ENCODE results near the gene UGT2A2.

Gene UGT2A2

DNA sequence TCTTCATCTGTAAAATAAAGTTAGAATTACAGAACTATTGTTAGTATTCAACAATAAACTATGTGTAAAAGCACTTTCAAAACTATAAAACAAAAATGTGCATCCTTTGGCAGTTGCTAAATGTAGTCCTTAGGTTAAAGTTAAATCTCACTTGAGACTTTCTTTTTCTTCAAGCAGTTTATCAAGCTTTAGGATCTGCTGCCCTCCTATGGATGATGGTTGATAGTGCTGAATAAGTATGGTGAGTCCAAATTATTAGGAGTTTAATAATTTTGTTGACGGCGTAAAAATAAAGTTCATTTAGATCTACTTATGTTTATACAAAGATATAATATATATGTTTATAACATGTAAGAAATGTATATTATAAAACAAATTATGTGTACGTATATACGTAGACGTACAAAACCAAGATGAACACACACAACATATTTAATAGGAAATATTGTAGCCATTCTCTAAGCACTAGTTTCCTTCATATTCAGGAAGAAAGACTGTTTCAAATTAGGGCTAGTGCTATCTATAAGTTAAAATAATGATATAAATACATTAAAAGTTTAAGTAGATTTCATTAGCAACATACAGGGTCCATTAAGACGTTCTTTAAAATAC is 22.3 kb downstream of the UGT2A2 start:
- ATAC-seq = peak; percentile 52; the same call in 2 of the 3 replicates
- no peak for TF ChIP-seq GLIS3 (CRISPR knock-in tag; IDR thresholded peaks at IDR 0.05)
- TF ChIP-seq ZFP30 (CRISPR knock-in tag; IDR thresholded peaks at IDR 0.05) = no peak
- TF ChIP-seq ZNF70 (CRISPR knock-in tag; IDR thresholded peaks at IDR 0.05) = no peak
- no peak for TF ChIP-seq OSR1 (CRISPR knock-in tag; IDR thresholded peaks at IDR 0.05)

DNA sequence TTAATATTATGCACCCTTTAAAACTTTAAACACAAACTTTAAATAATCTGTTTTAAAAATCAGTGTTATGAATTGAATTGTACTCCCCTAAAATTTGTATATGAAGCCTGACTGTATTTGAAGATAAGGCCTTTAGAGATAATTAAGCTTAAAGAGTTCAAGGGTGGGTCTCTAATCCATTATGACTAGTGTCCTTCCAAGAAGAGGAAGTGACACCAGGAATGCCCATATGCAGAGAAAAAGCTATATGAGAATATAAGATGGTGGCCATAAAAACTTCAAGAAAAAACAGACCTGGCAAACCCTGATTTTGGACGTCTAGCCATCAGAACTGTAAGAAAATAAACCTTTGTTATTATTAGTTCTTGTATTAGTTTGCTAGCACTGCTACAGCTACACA is 29.0 kb downstream of the UGT2A2 start:
- no peak for ATAC-seq
- TF ChIP-seq ARNTL (CRISPR knock-in tag; IDR thresholded peaks at IDR 0.05; ENCODE audit: borderline replicate concordance, low read depth) = no peak
- no peak for TF ChIP-seq RARB (CRISPR knock-in tag; IDR thresholded peaks at IDR 0.05)
- no peak for TF ChIP-seq ZNF70 (CRISPR knock-in tag; IDR thresholded peaks at IDR 0.05)
- TF ChIP-seq, protein P1, sequence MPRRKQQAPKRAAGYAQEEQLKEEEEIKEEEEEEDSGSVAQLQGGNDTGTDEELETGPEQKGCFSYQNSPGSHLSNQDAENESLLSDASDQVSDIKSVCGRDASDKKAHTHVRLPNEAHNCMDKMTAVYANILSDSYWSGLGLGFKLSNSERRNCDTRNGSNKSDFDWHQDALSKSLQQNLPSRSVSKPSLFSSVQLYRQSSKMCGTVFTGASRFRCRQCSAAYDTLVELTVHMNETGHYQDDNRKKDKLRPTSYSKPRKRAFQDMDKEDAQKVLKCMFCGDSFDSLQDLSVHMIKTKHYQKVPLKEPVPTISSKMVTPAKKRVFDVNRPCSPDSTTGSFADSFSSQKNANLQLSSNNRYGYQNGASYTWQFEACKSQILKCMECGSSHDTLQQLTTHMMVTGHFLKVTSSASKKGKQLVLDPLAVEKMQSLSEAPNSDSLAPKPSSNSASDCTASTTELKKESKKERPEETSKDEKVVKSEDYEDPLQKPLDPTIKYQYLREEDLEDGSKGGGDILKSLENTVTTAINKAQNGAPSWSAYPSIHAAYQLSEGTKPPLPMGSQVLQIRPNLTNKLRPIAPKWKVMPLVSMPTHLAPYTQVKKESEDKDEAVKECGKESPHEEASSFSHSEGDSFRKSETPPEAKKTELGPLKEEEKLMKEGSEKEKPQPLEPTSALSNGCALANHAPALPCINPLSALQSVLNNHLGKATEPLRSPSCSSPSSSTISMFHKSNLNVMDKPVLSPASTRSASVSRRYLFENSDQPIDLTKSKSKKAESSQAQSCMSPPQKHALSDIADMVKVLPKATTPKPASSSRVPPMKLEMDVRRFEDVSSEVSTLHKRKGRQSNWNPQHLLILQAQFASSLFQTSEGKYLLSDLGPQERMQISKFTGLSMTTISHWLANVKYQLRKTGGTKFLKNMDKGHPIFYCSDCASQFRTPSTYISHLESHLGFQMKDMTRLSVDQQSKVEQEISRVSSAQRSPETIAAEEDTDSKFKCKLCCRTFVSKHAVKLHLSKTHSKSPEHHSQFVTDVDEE (CRISPR knock-in tag; IDR thresholded peaks at IDR 0.05) = no peak
- TF ChIP-seq, protein P2, sequence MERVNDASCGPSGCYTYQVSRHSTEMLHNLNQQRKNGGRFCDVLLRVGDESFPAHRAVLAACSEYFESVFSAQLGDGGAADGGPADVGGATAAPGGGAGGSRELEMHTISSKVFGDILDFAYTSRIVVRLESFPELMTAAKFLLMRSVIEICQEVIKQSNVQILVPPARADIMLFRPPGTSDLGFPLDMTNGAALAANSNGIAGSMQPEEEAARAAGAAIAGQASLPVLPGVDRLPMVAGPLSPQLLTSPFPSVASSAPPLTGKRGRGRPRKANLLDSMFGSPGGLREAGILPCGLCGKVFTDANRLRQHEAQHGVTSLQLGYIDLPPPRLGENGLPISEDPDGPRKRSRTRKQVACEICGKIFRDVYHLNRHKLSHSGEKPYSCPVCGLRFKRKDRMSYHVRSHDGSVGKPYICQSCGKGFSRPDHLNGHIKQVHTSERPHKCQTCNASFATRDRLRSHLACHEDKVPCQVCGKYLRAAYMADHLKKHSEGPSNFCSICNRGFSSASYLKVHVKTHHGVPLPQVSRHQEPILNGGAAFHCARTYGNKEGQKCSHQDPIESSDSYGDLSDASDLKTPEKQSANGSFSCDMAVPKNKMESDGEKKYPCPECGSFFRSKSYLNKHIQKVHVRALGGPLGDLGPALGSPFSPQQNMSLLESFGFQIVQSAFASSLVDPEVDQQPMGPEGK (CRISPR knock-in tag; IDR thresholded peaks at IDR 0.05; ENCODE audit: borderline replicate concordance) = no peak
- no peak for TF ChIP-seq ZFP3 (CRISPR knock-in tag; IDR thresholded peaks at IDR 0.05)
- TF ChIP-seq OSR1 (CRISPR knock-in tag; IDR thresholded peaks at IDR 0.05) = no peak
- TF ChIP-seq PPARA (CRISPR knock-in tag; IDR thresholded peaks at IDR 0.05; ENCODE audit: borderline replicate concordance) = no peak
- TF ChIP-seq CSDC2 (CRISPR knock-in tag; IDR thresholded peaks at IDR 0.05) = no peak
- TF ChIP-seq BACH2 (CRISPR knock-in tag; IDR thresholded peaks at IDR 0.05; ENCODE audit: borderline replicate concordance) = no peak
- TF ChIP-seq, protein P3, sequence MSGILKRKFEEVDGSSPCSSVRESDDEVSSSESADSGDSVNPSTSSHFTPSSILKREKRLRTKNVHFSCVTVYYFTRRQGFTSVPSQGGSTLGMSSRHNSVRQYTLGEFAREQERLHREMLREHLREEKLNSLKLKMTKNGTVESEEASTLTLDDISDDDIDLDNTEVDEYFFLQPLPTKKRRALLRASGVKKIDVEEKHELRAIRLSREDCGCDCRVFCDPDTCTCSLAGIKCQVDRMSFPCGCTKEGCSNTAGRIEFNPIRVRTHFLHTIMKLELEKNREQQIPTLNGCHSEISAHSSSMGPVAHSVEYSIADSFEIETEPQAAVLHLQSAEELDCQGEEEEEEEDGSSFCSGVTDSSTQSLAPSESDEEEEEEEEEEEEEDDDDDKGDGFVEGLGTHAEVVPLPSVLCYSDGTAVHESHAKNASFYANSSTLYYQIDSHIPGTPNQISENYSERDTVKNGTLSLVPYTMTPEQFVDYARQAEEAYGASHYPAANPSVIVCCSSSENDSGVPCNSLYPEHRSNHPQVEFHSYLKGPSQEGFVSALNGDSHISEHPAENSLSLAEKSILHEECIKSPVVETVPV (CRISPR knock-in tag; IDR thresholded peaks at IDR 0.05) = no peak

DNA sequence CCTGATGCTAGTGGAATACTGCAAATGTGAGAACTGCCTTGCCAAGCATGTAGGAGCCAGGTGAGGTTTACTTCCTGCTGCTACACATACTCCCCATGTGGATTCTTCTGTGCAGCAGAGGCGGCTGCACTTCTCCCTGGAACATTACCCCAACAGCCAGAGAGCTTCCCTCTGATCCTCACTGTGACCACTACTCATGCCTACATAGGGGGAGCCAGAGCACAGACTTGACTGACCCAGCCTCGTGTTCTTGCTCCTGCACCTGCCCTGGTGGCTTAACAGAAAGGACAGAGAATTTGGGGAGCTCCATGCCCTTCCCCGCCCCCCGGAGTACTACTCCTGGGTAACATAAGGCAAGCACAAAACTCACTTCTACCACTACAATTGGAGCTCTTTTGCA is 38.4 kb downstream of the UGT2A2 start:
- TF ChIP-seq BACH2 (CRISPR knock-in tag; IDR thresholded peaks at IDR 0.05; ENCODE audit: borderline replicate concordance) = no peak
- no peak for TF ChIP-seq RARB (CRISPR knock-in tag; IDR thresholded peaks at IDR 0.05)
- TF ChIP-seq TCF4 (CRISPR knock-in tag; IDR thresholded peaks at IDR 0.05; ENCODE audit: borderline replicate concordance) = no peak
- TF ChIP-seq ZNF8 (CRISPR knock-in tag; IDR thresholded peaks at IDR 0.05) = no peak
- no peak for ATAC-seq

DNA sequence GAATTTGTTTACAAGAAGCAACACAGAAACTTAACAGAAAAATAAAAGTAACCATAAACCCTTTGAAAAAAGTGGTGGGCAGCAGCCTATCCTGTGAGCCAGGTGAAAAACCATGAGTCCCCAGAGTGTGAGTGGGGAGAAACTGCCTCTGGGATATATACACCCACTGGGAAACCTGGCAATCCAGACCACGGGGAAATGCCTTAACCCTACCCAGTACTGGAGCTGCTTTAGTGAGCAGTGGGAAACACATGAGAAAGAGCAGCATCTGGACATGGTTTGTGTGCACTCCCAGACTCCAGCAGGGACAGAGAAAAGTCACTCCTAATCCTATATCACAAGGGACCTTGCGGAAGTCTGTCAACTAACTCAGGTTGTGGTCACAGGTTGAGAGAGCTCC is 39.4 kb downstream of the UGT2A2 start:
- no peak for ATAC-seq
- TF ChIP-seq BACH2 (CRISPR knock-in tag; IDR thresholded peaks at IDR 0.05; ENCODE audit: borderline replicate concordance) (no peak), GLIS3 (CRISPR knock-in tag; IDR thresholded peaks at IDR 0.05) (no peak), SNAI2 (CRISPR knock-in tag; IDR thresholded peaks at IDR 0.05) (no peak), ZFP3 (CRISPR knock-in tag; IDR thresholded peaks at IDR 0.05) (no peak), ZC3H10 (CRISPR knock-in tag; IDR thresholded peaks at IDR 0.05) (no peak), ISL1 (CRISPR knock-in tag; IDR thresholded peaks at IDR 0.05) (no peak), ZNF8 (CRISPR knock-in tag; IDR thresholded peaks at IDR 0.05) (no peak), ZFP30 (CRISPR knock-in tag; IDR thresholded peaks at IDR 0.05) (no peak), ESRRG (CRISPR knock-in tag; IDR thresholded peaks at IDR 0.05) (no peak), TCF4 (CRISPR knock-in tag; IDR thresholded peaks at IDR 0.05; ENCODE audit: borderline replicate concordance) (no peak), ZNF565 (CRISPR knock-in tag; conservative IDR thresholded peaks at IDR 0.05; ENCODE audit: low read depth) (no peak), PPARA (CRISPR knock-in tag; IDR thresholded peaks at IDR 0.05; ENCODE audit: borderline replicate concordance) (no peak)
- TF ChIP-seq, protein P2 (CRISPR knock-in tag; IDR thresholded peaks at IDR 0.05; ENCODE audit: borderline replicate concordance) = no peak
- TF ChIP-seq, protein P1 (CRISPR knock-in tag; IDR thresholded peaks at IDR 0.05) = no peak
- TF ChIP-seq, protein P4, sequence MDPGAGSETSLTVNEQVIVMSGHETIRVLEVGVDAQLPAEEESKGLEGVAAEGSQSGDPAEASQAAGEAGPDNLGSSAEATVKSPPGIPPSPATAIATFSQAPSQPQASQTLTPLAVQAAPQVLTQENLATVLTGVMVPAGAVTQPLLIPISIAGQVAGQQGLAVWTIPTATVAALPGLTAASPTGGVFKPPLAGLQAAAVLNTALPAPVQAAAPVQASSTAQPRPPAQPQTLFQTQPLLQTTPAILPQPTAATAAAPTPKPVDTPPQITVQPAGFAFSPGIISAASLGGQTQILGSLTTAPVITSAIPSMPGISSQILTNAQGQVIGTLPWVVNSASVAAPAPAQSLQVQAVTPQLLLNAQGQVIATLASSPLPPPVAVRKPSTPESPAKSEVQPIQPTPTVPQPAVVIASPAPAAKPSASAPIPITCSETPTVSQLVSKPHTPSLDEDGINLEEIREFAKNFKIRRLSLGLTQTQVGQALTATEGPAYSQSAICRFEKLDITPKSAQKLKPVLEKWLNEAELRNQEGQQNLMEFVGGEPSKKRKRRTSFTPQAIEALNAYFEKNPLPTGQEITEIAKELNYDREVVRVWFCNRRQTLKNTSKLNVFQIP (CRISPR knock-in tag; IDR thresholded peaks at IDR 0.05; ENCODE audit: borderline replicate concordance, low read depth) = no peak

All from SK-N-SH treated with all-trans-retinoic acid at 6 μM for 48 hours (cell line).